CD4-positive, alpha-beta T cell treated with Interleukin-6 for 4 hours (primary cell): Measurements from ENCODE around the gene ZFP42.
"Not testable (repeated sequence)": the region's sequence is repeated elsewhere in the genome, so short reads cannot be mapped to it uniquely, and the experiment has no call there.

Source experiments
- DNase-seq: peaks from one replicate; pipeline ENCODE4 v3.0.0-alpha.2; 2020; ENCODE audit warnings: mixed read lengths

ZFP42 gene

DNA sequence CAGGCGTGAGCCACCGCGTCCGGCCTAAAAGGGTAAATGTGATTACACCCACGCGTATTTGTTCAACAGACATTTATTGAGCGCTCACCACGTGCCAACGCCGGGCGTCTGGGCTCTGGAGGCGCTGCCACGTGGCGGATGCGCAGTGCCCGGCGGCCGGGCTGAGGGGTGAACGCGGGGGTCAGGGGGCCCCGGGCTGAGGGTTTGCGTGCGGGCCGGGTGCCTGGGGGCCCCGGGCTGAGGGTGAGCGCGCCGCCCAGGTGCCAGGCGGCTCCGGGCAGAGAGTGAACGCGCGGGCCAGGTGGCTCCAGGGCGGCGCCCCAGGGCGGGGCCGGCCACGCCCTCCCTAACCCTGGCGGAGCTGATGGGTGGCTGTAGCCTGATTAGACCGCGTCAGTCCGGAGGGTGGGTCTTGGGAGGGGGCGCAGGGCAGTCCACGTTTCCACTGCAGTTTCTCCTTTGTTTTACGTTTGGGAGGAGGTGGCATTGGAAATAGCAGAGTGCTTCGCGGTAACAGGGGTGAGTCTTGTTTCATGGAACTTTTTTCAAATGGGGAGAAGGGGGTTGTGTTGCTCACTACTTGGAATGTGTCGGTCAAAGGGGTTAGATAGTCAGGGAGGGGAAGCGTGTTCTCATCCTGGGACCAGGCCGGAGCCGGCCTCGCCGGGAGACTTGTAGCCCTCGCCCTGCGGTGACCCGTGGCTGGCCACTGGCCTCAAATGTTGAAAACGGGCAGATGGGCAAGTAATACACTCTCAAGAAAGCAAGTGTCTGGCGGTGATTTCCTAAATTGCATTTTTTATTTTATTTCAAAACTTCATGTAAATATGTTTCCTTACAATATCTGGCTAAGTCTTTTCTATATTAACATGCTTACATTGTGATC lies at the start of gene ZFP42:
Gene ZFP42, plus strand, starts transcription at position 450 of the 886 bp plus-strand sequence. CDS start 7,037 bp downstream, outside the sequence.
- DNase-seq, result no peak

DNA sequence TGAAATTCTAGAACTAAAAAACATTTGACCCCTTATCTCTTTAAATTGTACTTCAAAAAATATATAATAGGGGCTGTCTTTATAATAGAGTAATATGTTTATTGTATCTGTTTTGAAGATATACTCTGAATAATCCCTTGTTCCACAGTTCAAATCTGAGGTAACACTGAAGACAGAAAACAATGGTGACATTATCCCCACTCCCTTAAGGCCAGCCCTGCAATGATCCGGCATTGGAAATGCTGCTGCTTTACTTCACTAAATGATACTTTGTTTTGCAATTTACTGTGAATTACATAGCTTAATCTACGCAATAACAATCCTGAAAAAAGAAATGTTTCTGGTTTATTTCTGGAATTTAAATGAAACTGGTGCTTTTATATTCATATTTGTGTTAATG lies 34.4 kb upstream of the ZFP42 start:
- no peak for DNase-seq

DNA sequence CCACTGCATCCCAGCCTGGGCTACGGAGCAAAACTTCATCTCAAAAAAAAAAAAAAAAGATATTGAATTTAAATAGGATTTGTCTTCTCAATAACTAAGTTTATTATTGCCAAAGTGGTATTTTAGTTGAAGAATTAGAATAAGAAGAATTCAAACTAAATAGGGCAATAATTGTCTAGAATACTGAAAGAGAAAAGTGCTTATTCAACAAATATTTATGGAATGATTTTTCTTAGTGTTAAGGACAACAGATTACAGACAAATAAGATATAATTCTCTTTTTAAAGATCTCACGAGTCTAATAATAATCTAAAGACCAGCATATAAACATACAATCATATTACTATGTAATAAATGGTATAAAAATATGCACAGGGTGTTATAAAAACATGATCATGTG lies 33.6 kb upstream of the ZFP42 start:
- DNase-seq, result no peak

DNA sequence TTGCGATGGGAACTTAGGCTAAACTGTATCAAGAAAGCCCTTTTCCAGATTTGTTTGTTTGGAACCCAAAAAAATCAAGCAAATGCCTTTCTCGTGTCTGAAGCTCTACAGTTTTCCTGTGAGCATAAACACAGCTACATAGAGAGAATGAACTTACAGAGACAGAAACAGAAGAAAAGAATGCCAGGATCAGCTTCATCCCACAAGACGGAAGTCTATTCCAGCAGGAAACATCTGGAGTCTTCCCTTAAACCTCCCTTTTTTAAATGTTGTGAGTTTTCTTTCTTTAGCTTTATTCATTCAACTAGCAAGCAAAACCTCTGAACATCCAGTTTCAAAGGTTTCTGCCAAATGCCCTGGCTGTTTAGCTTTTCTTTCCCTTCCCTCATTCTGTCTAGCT lies 32.6 kb upstream of the ZFP42 start:
- no peak for DNase-seq

DNA sequence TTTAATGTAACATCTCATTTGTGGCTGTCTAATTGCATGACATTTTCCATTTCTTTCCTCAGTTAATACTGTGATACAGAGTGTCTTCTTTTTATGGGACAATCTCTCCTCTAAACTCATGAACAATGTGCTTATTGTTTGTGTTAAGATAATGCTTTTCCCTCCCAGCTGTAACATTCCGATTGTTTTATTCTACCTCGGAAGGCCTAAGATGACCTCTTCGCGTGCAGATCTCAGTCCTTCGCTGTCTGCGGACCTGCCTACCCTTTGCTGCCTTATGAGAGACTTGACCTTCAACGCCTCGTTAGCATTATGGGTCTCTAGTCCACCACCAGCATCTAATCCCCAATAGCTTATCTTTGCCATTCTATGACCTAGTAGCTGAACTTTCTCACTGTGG lies 29.8 kb upstream of the ZFP42 start:
- DNase-seq, result no peak

DNA sequence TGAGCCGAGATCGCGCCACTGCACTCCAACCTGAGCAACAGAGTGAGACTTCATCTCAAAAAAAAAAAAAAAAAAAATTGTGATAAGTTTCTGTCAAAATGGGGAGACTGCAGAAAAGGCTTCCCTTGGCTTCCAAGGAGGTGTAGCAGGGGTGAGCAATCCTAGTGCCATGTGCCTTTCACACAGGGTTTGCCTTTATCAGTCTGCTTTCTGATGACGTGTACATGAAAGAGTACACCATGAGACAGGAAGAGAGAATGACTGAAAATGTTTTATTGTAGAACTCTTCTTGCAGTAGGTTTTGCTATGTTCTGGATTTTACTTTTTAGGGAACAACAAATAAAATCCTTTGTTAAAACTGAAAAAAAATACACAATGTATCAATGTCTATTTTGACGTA lies 23.4 kb upstream of the ZFP42 start:
- DNase-seq, result no peak

DNA sequence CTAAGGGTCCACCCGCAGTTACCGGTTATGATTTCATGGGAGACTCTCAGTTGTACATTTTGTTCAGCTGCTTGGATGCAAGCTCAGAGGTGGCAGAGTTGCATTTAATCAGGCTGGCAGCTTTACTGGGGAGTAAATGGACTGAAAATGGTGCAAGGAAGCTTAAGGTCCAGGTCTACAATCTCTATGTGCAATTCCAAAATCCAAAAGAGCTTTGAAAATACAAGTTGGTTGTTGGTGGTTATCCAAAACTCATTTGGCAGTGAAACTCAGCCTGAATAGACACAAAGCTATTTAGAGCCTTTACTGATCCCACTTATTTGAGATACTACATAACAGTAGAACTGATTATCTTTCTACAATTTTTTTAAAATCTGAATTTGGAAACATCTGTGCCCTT lies 11.8 kb upstream of the ZFP42 start:
- DNase-seq, result no peak

DNA sequence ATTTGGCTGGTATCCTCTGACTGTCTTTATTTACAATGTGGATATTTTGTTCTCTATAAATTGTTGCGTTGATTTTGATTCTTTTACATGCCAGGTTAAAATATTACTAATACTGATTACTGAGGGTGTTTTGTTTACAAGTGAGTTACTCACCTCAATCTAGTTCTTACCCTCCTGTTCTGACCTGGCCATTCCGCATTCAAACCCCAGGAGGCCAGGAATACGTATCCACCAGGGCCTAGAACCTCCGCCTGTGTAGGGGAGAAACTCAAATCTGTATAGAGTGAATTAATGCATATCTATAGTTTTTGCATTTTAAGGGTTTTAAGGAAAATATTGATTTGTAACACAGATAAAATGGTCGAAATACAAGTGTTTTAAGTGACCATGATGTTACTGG lies 2.6 kb upstream of the ZFP42 start:
- no peak for DNase-seq

DNA sequence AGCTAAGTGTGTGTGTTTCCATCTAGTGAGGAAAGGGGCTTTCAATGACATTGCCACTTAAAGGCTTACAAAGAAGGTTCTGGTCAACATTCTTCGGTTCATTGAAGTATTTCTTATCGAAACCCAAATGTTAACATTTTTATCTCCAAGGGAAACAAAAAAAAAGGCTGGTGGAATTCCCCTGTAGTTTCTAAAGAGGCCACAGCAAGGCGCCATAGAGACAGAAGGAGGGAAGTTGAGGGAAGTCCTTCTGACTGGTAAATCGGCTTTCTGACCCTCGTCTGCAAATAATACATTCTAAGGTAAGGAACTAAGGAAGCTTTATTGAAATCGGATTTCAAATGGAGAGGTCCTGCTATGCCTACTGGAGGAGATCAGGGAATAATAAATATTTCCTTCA lies 1.7 kb upstream of the ZFP42 start:
- DNase-seq, result no peak

DNA sequence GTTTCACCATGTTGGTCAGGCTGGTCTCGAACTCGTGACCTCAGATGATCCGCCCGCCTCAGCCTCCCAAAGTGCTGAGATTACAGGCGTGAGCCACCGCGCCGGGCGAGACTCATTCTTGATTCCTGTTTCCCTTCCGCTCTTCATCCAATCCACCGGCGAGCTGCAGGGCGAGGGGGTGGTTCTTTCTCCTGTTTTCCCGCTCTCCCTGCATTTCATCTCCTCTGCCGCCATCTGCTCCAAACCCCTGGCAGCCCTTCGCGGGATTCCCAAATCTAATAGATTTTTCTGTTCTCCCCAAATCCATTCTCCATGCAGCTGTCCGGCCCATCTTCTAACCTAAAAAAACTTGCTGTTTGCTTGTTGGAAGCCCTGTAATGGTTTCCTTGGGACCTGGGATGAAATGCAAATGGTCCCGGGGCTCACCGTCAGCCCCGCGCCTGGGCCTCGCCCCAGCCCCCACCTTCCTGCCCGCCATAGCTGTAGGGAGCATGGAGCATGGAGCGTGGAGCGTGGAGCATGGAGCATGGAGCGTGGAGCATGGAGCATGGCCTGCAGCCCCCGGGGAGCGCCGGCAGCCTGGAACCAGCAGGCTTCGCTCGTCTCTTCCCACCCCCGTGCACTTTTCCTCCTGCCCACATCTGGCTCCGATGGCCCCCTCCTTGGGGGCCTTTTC lies 1.1 kb downstream of the ZFP42 start:
- DNase-seq, result no peak

DNA sequence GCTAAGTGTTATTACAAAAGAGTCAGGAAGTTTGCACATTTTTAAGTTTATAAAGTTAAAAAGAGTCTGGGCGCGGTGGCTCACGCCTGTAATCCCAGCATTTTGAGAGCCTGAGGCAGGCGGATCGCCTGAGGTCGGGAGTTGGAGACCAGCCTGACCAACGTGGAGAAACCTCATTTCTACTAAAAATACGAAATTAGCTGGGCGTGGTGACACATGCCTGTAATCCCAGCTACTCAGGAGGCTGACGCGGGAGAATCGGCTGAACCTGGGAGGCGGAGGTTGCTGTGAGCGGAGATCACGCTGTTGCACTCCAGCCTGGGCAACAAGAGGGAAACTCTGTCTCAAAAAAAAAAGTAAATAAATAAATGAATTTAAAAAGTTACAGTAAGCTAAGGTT lies 2.4 kb downstream of the ZFP42 start:
- DNase-seq, result not testable (repeated sequence)

DNA sequence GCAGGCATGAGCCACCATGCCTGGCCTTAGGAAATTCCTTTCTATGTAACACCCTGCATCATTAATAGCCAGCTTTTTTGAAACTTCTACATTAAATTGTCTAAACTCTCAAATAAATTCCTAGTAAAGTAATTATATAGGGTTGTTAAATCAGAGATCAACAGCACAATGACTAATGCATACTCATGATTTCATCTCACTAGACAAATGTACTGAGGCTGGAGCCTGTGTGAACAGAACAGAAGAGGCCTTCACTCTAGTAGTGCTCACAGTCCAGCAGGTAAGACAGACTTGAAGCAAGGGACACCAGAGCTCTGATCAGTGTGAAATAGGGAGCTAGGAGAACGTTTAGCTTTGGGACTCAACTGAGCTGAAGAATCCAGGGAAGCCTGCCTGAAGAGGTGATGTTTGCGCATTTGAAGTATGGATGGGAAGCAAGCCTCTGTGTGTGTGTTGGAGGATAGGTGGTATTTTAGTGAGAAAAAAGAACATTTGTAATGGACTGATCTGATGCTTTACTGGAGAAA lies 3.9 kb downstream of the ZFP42 start:
- DNase-seq, result no peak

DNA sequence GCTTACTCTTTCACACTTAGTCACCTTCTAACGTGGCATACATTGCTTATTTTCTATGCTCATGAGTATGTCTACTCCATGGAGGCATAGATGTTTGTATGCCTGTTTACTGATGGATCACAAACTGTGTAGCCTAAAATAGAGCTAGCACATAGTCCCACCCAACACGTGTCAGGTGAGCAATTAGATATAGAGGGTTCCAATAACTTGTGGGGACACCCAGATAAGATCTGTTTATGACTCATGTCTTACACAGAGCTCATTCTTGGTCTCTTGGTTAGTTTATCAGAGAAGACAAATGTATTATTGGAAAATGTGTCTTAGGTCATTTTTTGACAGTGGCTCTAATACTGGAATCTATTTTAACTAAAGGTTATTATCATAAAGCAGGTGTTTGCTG lies 6.8 kb downstream of the ZFP42 start:
- DNase-seq, result no peak

DNA sequence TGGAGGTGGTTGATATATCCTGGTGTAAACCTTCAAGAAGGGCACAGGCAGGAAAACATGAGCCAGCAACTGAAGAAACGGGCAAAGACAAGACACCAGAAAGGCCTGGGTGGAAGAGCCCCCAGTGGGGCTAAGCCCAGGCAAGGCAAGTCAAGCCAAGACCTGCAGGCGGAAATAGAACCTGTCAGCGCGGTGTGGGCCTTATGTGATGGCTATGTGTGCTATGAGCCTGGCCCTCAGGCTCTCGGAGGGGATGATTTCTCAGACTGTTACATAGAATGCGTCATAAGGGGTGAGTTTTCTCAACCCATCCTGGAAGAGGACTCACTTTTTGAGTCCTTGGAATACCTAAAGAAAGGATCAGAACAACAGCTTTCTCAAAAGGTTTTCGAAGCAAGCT lies 7.2 kb downstream of the ZFP42 start:
- no peak for DNase-seq

DNA sequence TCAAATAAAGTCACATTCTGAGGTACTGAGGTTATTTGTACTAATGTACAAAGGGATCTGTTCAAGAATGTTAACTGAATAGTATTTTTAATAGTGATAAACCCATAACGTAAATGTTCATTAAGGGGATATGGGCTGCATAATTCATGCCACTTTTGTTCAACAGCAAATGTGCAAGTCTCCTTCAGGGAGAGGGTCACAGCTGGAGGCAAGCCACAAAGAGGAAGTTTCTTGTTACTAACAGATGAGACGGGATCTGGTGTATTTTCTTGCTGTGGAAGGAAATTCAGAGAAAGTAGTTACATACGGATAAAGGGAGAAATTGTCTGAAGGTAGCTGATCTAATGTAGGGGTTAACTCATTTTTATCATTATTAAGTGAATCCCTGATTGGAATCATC lies 10.0 kb downstream of the ZFP42 start:
- no peak for DNase-seq

DNA sequence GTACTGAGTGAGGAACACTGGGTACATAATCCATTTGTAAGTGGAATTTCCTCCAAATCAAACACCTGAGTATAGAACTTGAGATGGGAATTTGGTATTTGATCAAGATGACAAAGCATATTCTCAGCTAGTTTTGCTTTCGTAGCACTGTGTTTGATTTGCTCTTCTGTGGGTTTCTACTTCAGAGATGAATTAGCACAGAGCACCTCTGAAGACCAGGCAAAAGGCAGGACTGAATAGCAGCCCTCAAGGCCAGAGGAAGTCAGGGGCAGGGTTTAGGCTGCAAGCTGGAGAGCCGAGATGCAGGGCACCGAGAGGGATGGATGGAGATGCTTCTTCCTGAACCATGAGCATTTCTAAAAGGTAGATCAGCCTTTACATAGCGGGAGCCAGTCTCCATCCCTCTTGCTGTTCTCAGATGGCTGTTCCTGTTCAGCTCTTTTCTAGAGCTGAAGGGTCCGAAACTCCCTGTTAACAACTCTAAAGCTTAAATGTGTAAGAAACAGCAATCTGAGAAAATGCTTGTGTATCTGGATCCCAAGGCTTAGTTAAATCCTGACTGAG lies 10.8 kb downstream of the ZFP42 start:
- DNase-seq, result no peak

DNA sequence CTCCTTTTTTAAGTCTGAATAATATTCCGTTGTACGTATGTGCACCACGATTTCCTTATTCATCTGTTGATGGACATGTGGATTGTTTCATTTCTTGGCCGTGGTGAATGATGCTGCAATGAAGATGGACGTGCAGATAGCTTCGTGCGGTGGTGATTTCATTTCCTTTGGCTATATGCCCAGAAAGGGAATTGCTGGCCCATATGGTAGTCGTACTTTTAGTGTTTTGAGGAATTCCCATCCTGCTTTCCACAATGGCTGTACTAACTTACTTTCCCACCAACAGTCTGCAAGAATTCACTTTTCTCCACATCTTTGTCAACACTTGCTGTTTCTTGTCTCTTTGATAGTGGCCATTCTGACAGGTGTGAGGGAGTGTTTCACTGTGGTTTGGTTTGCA lies 12.8 kb downstream of the ZFP42 start:
- DNase-seq, result no peak

DNA sequence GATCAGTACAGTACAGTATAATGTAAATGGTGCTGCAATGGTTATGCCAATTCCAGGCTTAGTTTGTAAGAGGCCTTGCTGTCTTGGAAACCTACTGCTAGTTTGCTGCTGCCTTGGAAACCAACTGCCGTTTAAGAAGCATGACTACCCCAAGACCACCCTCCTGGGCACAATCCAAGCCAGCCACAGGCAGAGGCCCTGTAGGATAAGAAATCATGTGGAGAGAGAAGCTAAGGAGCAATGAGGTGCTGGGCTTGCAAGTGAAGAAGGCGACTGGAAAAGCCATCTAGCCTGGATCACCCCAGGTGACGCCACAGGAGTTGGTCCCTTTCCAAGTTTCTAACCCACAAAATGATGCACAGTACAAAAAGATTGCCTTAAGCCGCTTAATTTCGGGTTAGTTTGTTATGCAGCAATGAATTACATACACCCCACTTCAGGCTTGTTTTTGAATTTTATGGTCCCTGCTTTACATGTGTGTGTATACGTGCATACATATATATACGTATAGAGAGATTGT lies 16.9 kb downstream of the ZFP42 start:
- no peak for DNase-seq

DNA sequence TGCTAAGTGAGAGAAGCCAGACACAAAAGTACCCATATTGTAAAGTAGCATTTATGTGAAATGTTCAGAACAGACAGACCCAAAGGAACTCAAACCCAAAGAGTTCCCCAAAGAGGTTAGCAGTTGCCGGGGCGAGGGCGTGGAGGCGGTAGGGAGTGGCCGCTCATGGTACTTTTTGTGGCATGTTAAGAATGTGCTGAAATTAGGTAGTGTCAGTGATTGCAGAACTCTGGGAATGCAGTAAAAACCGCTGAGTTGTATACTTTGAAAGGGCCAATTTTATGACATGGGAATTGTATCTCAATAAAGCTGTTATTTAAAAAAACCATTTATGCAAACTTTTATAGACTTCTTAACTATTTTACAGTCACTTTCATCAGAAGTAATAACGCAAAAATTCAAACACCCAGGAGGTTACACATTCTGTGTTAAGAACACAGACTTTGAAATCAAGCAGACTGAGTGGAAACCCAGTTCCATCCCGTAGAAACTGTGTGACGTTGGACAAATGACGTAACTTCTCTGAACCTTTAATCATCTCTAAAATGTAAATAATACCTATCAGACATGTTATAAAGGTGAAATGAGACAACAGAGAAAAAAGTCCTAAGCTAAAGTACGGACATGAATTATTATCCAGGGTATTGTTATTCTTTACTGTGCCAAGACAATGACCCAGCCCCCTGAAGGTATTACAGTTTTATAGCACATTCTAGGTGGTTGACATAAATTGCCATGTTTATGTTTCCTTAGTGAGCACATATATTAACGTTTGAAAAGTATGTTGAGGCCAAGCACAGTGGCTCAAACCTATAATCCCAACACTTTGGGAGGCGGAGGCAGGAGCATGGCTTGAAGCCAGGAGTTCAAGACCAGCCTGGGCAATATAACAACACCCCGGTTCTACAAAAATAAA lies 19.7 kb downstream of the ZFP42 start:
- DNase-seq, result no peak

DNA sequence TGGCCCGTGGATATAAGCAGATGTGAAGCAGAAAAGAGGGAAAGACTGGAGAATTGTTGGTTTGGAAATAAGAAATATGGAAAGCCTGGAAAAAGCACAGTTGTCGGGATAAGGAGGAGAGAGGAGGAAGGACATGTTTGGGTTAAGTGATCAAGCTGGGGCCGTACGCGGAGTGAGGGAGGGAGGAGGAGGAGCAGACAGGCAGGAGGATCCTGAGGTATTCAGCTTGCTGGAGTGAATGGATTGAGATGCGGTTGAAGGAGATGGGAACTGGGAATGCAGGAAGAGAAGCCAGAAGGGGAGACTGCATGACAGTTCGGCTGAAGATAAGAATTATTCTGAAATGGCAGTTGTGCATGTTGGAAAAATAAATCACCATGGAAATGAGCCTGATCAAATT lies 21.2 kb downstream of the ZFP42 start:
- no peak for DNase-seq

DNA sequence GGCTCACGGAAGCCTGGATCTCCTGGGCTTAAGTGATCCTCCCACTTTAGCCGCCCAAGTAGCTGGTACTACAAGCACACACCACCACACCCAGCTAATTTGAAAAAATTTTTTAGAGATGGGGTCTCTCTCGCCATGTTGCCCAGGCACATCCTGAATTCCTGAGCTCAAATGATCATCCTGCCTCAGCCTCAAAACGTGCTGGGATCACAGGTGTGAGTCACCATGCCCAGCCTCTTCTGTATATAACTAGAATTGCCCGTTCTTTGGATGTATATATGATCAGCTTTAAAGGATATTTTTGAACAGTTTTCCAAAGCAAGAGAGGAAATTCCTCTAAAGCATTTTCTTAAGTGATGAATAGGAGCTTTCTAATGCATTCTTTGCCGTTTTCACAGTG lies 22.7 kb downstream of the ZFP42 start:
- no peak for DNase-seq

DNA sequence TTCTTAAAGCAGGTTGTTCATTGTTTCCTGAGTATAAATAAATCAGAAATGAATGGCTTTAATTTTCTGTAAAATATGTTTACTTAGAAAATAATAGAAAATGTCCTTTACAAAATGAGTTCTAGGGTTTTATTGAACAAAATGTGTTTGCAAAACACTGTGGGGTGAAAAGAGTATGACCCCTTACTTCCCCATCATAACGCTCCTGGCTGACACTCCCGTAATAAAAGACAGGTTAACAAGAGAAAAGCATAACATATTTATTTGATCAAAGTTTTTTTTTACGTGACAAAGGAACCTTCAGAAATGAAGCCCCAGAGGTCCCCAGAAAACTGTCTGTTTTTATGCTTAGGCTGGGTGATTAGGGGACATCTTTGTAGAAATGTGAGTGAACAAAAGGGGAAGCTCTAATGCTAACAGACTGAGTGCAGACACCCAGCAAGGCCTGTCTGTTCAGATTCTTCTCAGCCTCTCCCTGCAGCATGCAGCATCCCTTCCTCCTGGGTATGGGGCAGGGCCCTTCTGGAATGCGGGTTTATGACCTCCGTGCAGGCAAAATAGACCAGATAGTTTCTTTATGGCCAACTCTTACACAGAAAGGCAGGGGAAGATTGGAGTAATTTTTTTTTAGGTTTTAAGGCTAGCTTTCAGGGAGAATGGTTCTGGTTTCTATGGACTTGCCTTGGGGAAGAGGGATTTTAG lies 26.1 kb downstream of the ZFP42 start:
- no peak for DNase-seq
